HL-60 (cell line): ENCODE data around the gene CTNNA2.

Experiments used
- CTCF ChIP-seq: IDR thresholded peaks from one replicate; pipeline ENCODE4 v1.5.1; 2011; ENCODE audit warnings: low read length, control low read depth, inconsistent platforms; ENCODE audit not compliant: insufficient read depth
- GABPA ChIP-seq: IDR thresholded peaks from 2 replicates; pipeline ENCODE4 v1.6.1; 2012; ENCODE audit warnings: low read depth

- no peak for TF ChIP-seq CTCF
- no peak for TF ChIP-seq GABPA
Measured at GRCh38 chr2:80499095-80499494, 986.2 kb downstream of the CTNNA2 start.
